Measurements from ENCODE around the gene PCDH9.

The PCDH9 gene

DNA sequence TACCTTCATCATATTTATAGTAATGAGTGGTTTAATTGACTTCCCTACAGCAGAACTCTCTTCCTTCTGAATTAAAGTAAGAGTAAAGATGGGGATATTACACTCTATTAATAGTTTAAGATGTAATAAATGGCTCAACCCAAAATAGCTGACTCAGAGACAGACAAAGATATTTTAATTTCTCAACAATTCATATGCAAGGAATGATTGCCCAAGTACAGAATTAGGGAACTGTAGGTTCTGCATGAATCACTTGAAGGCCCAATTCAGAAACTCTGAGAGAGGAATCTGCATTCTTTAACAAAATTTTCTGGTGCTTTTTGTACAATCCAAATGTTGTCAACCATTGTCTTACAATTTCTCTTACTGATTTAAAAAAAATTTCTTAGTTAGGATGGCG lies 42.9 kb upstream of the PCDH9 start:
- TF ChIP-seq FOXP2 (optimal IDR thresholded peaks at IDR 0.05; ENCODE audit: borderline replicate concordance, extremely low read depth, extremely low read length, insufficient read depth) (no peak), SIN3A (IDR thresholded peaks at IDR 0.05; ENCODE audit: borderline replicate concordance, insufficient read depth, low read length) (no peak), REST (IDR thresholded peaks at IDR 0.05; ENCODE audit: insufficient read depth in 1 of 2, low read depth in 2 of 2, low read length in 2 of 2) (no peak), TAF1 (IDR thresholded peaks at IDR 0.05; ENCODE audit: borderline replicate concordance, insufficient read depth, low read length) (no peak), POLR2AphosphoS5 (IDR thresholded peaks at IDR 0.05; ENCODE audit: low read depth, low read length) (no peak)

- TF ChIP-seq TAF1 (IDR thresholded peaks at IDR 0.05; ENCODE audit: borderline replicate concordance, insufficient read depth, low read length) (no peak), POLR2AphosphoS5 (IDR thresholded peaks at IDR 0.05; ENCODE audit: low read depth, low read length) (no peak), SIN3A (IDR thresholded peaks at IDR 0.05; ENCODE audit: borderline replicate concordance, insufficient read depth, low read length) (no peak)
Observed at GRCh38 chr13:67267136-67267535, 37.0 kb upstream of the PCDH9 start.

GRCh38 chr13:67259208-67259607 lies 29.1 kb upstream of the PCDH9 start:
- no peak for TF ChIP-seq REST (IDR thresholded peaks at IDR 0.05; ENCODE audit: insufficient read depth in 1 of 2, low read depth in 2 of 2, low read length in 2 of 2)
- no peak for TF ChIP-seq SIN3A (IDR thresholded peaks at IDR 0.05; ENCODE audit: borderline replicate concordance, insufficient read depth, low read length)
- no peak for TF ChIP-seq TAF1 (IDR thresholded peaks at IDR 0.05; ENCODE audit: borderline replicate concordance, insufficient read depth, low read length)
- TF ChIP-seq FOXP2 (optimal IDR thresholded peaks at IDR 0.05; ENCODE audit: borderline replicate concordance, extremely low read depth, extremely low read length, insufficient read depth), result no peak
- no peak for TF ChIP-seq POLR2AphosphoS5 (IDR thresholded peaks at IDR 0.05; ENCODE audit: low read depth, low read length)

DNA sequence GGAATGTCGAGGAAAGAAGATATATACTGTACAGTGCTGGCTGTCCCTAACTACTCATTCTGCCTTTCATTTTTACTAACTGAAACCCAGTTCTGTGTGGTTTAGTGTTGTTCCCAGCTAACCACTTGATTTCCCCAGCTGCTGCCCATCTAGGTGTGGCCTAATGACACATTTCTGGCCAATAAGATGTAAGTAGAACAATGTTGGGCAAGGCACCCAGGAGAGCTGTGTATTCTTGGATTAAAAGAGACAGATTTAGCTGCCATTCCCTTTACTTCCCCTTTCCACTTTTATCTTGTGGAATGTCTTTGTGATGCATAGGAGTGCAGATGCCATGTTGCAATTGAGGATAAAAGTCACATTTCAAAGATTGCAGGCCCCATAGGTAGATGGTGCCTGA lies 28.3 kb upstream of the PCDH9 start:
- TF ChIP-seq SIN3A (IDR thresholded peaks at IDR 0.05; ENCODE audit: borderline replicate concordance, insufficient read depth, low read length), result no peak
- TF ChIP-seq POLR2AphosphoS5 (IDR thresholded peaks at IDR 0.05; ENCODE audit: low read depth, low read length), result no peak
- no peak for TF ChIP-seq REST (IDR thresholded peaks at IDR 0.05; ENCODE audit: insufficient read depth in 1 of 2, low read depth in 2 of 2, low read length in 2 of 2)

DNA sequence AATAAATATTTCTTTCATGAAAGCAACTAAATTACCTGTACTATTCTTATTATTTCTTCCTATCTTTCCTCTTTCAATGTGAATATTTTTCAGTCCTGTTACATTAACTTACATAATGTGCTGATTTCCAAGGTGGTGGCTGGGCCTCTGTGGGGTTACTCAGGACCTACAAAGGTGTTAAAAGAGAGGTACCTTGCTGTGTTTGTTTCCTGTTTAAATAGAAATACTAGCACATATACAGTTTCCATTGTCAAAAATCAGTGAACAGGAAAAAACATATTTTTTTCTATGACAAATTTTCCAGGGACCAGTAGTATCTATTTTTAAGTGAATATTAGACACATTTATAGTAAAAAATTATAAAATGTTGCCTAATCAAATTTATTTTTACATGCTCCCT lies 8.7 kb upstream of the PCDH9 start:
- TF ChIP-seq SIN3A (IDR thresholded peaks at IDR 0.05; ENCODE audit: borderline replicate concordance, insufficient read depth, low read length), result no peak
- TF ChIP-seq TAF1 (IDR thresholded peaks at IDR 0.05; ENCODE audit: borderline replicate concordance, insufficient read depth, low read length), result no peak
- TF ChIP-seq REST (IDR thresholded peaks at IDR 0.05; ENCODE audit: insufficient read depth in 1 of 2, low read depth in 2 of 2, low read length in 2 of 2), result no peak
- no peak for TF ChIP-seq POLR2AphosphoS5 (IDR thresholded peaks at IDR 0.05; ENCODE audit: low read depth, low read length)
- no peak for TF ChIP-seq FOXP2 (optimal IDR thresholded peaks at IDR 0.05; ENCODE audit: borderline replicate concordance, extremely low read depth, extremely low read length, insufficient read depth)
